Endothelial cell of umbilical vein (primary cell): ENCODE results near the gene ATXN10. TPM values are rescaled to one million over a fixed set of nuclear protein-coding genes. Genes with fewer than 3 reads are reported as not detected.

Source experiments
- BruUV-seq: library from RNA; stranded (reverse); fragments of 400-500 nt; replicated peaks from 2 replicates; lab custom pipeline; 2021; lab: Mats Ljungman, UMichigan
- CTCF ChIA-PET: fragments of 300-600, 350-600 bp; sonication (Branson Sonifier 250); formaldehyde crosslinking; loops from one replicate; lab custom pipeline; 2021; ENCODE audit warnings: antibody characterized with exemption, inconsistent platforms; lab: Charles Lee
- POLR2A ChIA-PET: fragments of 300-600, 350-600 bp; sonication (Branson Sonifier 250); formaldehyde crosslinking; loops from one replicate; lab custom pipeline; 2021; ENCODE audit warnings: antibody characterized with exemption, inconsistent platforms; lab: Charles Lee
- DNase-seq: peaks from one replicate; pipeline ENCODE4 v3.0.0-alpha.2; 2011; ENCODE audit warnings: low read depth, low spot score
- FAIRE-seq: peaks from 2 replicates; lab custom pipeline; 2011; peaks lifted over from hg19 to GRCh38; lab: Jason Lieb, UNC
- H2AFZ ChIP-seq: 2 replicates; pipeline ENCODE4 v1.6.0; 2012; ENCODE audit warnings: low read depth, low read length, control low read depth, inconsistent platforms
- H3K27ac ChIP-seq: 2 replicates; pipeline ENCODE4 v1.5.1; 2011; ENCODE audit warnings: low read depth, mild to moderate bottlenecking, control low read depth, low read length, moderate library complexity; ENCODE audit not compliant: insufficient read depth
- H3K27me3 ChIP-seq, 2 experiments: 2 replicates each; pipeline versions ENCODE4 v1.6.0 to v1.6.1; 2011; ENCODE audit warnings: low read length in 2 of 2, mixed read lengths in 1 of 2; ENCODE audit not compliant: control insufficient read depth in 2 of 2, insufficient read depth in 2 of 2
- H3K36me3 ChIP-seq, 2 experiments: 2 replicates in 1 of 2; 3 replicates in 1 of 2; pipeline ENCODE4 v1.5.1; 2011; ENCODE audit warnings: low read length in 2 of 2, mild to moderate bottlenecking in 1 of 2, moderate library complexity in 1 of 2; ENCODE audit not compliant: control insufficient read depth in 2 of 2, insufficient read depth in 2 of 2; ENCODE audit errors: extremely low read depth in 1 of 2
- H3K4me1 ChIP-seq: 3 replicates; pipeline ENCODE4 v1.5.1; 2011; ENCODE audit warnings: mild to moderate bottlenecking, low read length; ENCODE audit not compliant: control insufficient read depth, insufficient read depth; ENCODE audit errors: extremely low read depth
- H3K4me2 ChIP-seq: 2 replicates; pipeline ENCODE4 v1.6.1; 2011; ENCODE audit warnings: low read length, control low read depth, mixed read lengths; ENCODE audit not compliant: insufficient read depth
- H3K4me3 ChIP-seq, 3 experiments: fragments of 200-600 bp in 1 of 3; sonication (generic), shearing (Covaris generic) in 1 of 3; replicated peaks in 1 of 3; 2 replicates each; pipeline ENCODE4 v1.5.1; 2011 to 2016; ENCODE audit warnings: control low read depth in 3 of 3, low read length in 3 of 3, mild to moderate bottlenecking in 2 of 3, inconsistent platforms in 1 of 3, low read depth in 1 of 3, moderate library complexity in 1 of 3; ENCODE audit not compliant: insufficient read depth in 1 of 3
- H3K79me2 ChIP-seq: 2 replicates; pipeline ENCODE4 v1.6.0; 2012; ENCODE audit warnings: low read length, inconsistent platforms; ENCODE audit not compliant: control insufficient read depth, insufficient read depth
- H3K9ac ChIP-seq: replicated peaks from 2 replicates; pipeline ENCODE3; 2011; ENCODE audit warnings: low read length, control low read depth; ENCODE audit not compliant: insufficient read depth; ENCODE audit errors: extremely low read depth
- H3K9me1 ChIP-seq: replicated peaks from 3 replicates; pipeline ENCODE4 v1.6.0; 2011; ENCODE audit warnings: mild to moderate bottlenecking, low read length; ENCODE audit not compliant: control insufficient read depth, insufficient read depth; ENCODE audit errors: extremely low read depth
- H3K9me3 ChIP-seq: replicated peaks from 2 replicates; pipeline ENCODE4 v1.5.1; 2012; ENCODE audit warnings: low read length, inconsistent platforms; ENCODE audit not compliant: control insufficient read depth, insufficient read depth
- H4K20me1 ChIP-seq: replicated peaks from 2 replicates; pipeline ENCODE3; 2011; ENCODE audit warnings: mild to moderate bottlenecking, low read length; ENCODE audit not compliant: control insufficient read depth, insufficient read depth; ENCODE audit errors: extremely low read depth
- CTCF ChIP-seq, 2 donors: IDR thresholded peaks; 1 replicate in 1 of 2; 2 replicates in 1 of 2; pipeline ENCODE4 v1.5.1; 2011; ENCODE audit warnings: low read length in 2 of 2, mild to moderate bottlenecking in 2 of 2, moderate library complexity in 2 of 2, control low read depth in 1 of 2, inconsistent platforms in 1 of 2, low read depth in 1 of 2; ENCODE audit not compliant: insufficient read depth in 1 of 2; ENCODE audit errors: extremely low read depth in 1 of 2
- EZH2 ChIP-seq: IDR thresholded peaks from 2 replicates; pipeline ENCODE4 v1.6.1; 2012; ENCODE audit warnings: borderline replicate concordance, low read depth, mild to moderate bottlenecking, moderate library complexity, low read length, inconsistent platforms; ENCODE audit not compliant: severe bottlenecking
- FOS ChIP-seq: IDR thresholded peaks from 2 replicates; pipeline ENCODE4 v1.6.1; 2011; ENCODE audit warnings: mild to moderate bottlenecking, low read length, moderate library complexity, borderline replicate concordance; ENCODE audit not compliant: insufficient read depth
- GATA2 ChIP-seq: IDR thresholded peaks from 2 replicates; pipeline ENCODE4 v1.7.0; 2011; ENCODE audit warnings: low read depth, mild to moderate bottlenecking, moderate library complexity, mixed read lengths, low read length; ENCODE audit not compliant: insufficient read length, insufficient read depth
- JUN ChIP-seq: IDR thresholded peaks from 2 replicates; pipeline ENCODE4 v1.6.1; 2011; ENCODE audit warnings: borderline replicate concordance, low read depth; ENCODE audit not compliant: insufficient read length, insufficient read depth
- MAX ChIP-seq: IDR thresholded peaks from 2 replicates; pipeline ENCODE4 v1.6.1; 2011; ENCODE audit not compliant: insufficient read depth, insufficient read length
- MYC ChIP-seq: IDR thresholded peaks from one replicate; pipeline ENCODE4 v1.6.1; 2011; ENCODE audit warnings: mild to moderate bottlenecking, low read depth, low read length
- POLR2A ChIP-seq: IDR thresholded peaks from 2 replicates; pipeline ENCODE4 v1.6.1; 2012; ENCODE audit warnings: low read depth, mild to moderate bottlenecking, control low read depth, low read length
- POLR2AphosphoS5 ChIP-seq: IDR thresholded peaks from 2 replicates; pipeline ENCODE4 v1.6.1; 2012; ENCODE audit warnings: low read depth, mild to moderate bottlenecking, control low read depth, low read length, moderate library complexity; ENCODE audit not compliant: insufficient read depth
- dilution Hi-C: fragments of 300-500 bp; cut with MboI; formaldehyde crosslinking; loops from one replicate; pipeline ENCODE4 v1.15.0; 2019; ENCODE audit warnings: low sequenced_read_pairs; ENCODE audit not compliant: extremely low pct_ligation_motif_present
- intact Hi-C: fragments of 100-400 bp; cut with micrococcal nuclease; formaldehyde crosslinking; loops from one replicate; pipeline ENCODE4 v1.10.0; 2022
- polyA plus RNA-seq, 4 experiments: library from polyadenylated mRNA; depleted of rRNA in 3 of 4; stranded (reverse) in 3 of 4; unstranded in 1 of 4; fragments of >200 nt; gene quantifications; 2 replicates each; pipeline versions ENCODE4 v1.2.1 to v1.2.3, GENCODE V29; 2011 to 2012; ENCODE audit warnings: missing spikeins in 1 of 4
- total RNA-seq: library from RNA; stranded (reverse); gene quantifications from 2 replicates; pipeline ENCODE4 v1.2.3, GENCODE V29; 2021

The ATXN10 gene
- total and polyA plus RNA-seq, 2 donors (not counting 3 experiments of a cell fraction or from before 2014, with no cell fraction given) = 73.2 to 91.9 TPM

DNA sequence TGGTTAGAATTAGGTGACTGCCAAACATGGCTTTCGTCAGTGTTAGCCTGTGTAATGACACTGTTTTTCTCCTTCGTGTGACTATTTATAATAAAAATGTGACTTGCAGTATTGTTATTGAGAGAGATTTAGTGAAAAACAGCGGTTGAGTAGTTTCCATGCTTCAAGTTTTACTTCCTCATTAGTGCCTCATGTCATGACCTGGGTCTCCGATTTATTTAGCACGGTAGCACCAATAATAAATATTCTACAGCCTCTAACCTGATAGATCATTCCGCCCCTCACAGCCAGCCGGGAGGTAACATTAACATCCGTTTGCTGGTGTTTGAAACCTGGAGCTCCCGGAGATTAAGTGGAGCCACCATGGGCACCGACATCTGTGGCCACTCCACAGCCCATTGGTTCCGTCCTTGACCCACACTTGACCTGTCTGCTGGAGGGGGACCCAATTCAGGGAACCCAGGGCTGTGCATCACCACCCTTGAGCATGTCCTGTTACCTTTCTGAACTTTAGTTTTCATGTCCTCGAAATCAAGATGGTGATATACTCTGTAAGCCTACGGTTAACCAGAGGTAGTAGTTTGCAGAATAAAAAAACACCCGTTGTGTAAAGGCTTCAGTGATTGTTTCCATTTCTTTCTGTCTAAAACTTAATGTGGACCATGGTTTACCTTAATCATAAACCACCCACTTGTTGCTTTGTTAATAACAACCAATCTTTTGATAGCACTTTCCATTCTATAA is 104.1 kb downstream of the ATXN10 start:
- TF ChIP-seq GATA2 = no peak
- no peak for TF ChIP-seq POLR2A
- no peak for TF ChIP-seq EZH2
- TF ChIP-seq MYC = no peak
- TF ChIP-seq MAX = no peak
- no peak for TF ChIP-seq JUN
- no peak for TF ChIP-seq FOS
- TF ChIP-seq CTCF (IDR thresholded peaks at IDR 0.05; ENCODE audit: extremely low read depth in 1 of 2, insufficient read depth in 1 of 2, low read depth in 1 of 2, low read length in 2 of 2) = no peak
- no peak for TF ChIP-seq POLR2AphosphoS5
- CTCF ChIA-PET = interaction anchor here (1.4 to 2.2 kb wide), 2 partner anchors 17 to 87 kb away, joined by 7 to 10 read pairs; no protein-coding TSS in a partner anchor
- Histone ChIP-seq H3K4me2 (no peak overlapping the region), H3K9me1 (no peaks in the 10 kb centered on the region), H3K27me3 (no peaks in the 10 kb centered on the region), H4K20me1 (peaks cover 2% of the 10 kb centered on the region), H3K27ac (no peak overlapping the region), H3K36me3 (no peaks in the 10 kb centered on the region), H3K4me3 (no peak overlapping the region), H2AFZ (no peak overlapping the region), H3K79me2 (peaks cover 3% of the 10 kb centered on the region), H3K4me1 (peaks cover 7% of the 10 kb centered on the region), H3K9me3 (no peaks in the 10 kb centered on the region), H3K9ac (no peak overlapping the region)
- intact Hi-C loops (no loop called here), dilution Hi-C loops (no loop called here)
- POLR2A ChIA-PET = no interaction called here
- no peak for DNase-seq
- FAIRE-seq = no peak
- no TSS peak for BruUV-seq
